T-helper 1 cell (primary cell): ENCODE measurements around the gene METTL14.
A peak's percentile ranks its signal among the peaks of the same experiment; 100 is the strongest.
"Not testable (repeated sequence)": the region's sequence is repeated elsewhere in the genome, so short reads cannot be mapped to it uniquely, and the experiment has no call there.

Experiments
- DNase-seq, 5 donors: peaks; one replicate each; pipeline ENCODE4 v3.0.0-alpha.2; 2012 to 2020
- total RNA-seq, 4 donors: gene quantifications; one replicate each; lab custom pipeline; 2026; lab: John Stamatoyannopoulos, UW

METTL14 gene
- 30.3 to 44.3 (median 42.6) reads per million in 4 donors for total RNA-seq

DNA sequence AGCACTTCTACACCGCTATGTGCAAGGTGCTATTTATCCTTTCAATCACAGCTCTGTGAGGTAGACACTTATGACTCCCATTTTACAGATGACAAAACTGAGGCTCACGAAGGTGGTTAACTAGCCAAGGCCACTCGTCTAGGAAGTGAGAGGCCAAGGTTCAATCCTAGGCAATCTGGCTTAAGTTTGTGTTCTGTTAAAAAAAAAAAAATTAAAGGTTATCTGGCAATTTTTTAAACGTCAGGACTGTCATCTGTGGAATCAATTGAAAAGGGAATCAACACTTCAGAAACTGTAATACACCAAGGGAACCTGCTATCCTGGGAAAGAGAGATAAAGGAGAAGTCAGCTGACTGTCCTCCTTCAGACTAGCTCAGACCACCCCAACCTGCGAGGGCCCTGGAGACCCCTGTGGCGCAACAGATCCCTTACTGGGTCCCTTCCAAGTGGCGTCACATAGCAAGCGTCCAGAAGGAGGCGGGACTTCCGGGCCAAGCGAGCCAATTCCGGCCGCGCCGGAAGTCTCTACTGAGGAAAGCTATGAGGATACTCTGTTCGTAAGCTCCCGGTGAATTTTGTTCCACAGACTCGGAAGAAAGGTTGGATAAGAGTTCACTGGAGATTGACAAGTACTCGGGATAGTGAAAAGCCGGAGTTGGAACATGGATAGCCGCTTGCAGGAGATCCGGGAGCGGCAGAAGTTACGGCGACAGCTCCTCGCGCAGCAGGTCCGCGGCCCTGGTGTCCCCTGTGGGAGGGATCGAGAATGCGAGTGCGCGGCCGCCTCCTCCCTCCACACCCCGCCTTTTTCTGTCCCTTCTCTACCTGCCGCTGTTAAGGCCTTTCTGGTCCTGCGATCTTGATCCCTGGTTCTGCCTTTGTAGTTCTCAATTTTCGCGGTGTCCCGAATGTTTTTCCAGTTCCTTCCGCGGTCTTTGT is at the start of gene METTL14:
Gene METTL14, plus strand, starts transcription at position 520 of the 939 bp plus-strand sequence. Its CDS starts 143 bp downstream, at position 663.
- DNase-seq: peak; percentile 65 to 88 (median 74)

DNA sequence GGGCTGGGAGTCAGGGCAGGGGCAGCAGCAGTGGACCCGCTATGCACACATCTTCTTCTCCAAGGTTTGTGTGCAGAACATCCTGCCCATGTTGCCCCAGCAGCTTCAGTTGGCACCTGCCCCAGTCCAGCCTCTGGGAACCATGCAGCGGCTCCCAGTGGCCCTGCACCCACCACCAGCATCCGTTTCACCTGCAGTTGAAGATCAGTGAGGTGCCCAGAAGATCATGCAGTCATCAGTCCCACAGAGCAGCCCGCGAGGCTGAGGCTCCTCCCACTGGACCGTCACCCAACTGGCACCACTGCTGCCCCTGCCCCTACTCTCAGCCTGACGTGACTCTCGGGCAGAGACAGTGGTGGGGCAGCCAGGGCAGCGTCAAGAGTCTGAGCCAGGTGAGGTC is 49.1 kb upstream of the METTL14 start:
- DNase-seq: not testable (repeated sequence)

DNA sequence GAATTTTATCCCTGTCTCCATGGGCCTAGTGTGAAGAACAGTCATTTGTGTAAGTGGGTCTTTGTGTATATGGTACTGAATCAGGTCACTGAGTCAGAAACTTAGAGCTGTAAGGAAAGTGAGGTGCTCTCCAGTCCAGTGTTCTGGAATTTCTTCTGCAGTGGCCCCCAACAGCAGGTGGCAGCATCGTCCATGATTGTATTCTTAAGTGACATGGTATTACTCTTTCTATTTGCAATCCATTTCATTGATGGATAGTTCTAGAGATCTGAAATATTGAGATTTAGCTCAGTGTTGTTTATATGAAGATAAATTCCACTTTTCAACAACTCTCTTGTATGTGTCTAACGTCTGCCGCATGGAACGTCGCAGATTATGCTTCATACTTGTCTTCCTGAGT is 20.5 kb upstream of the METTL14 start:
- not testable (repeated sequence) for DNase-seq

DNA sequence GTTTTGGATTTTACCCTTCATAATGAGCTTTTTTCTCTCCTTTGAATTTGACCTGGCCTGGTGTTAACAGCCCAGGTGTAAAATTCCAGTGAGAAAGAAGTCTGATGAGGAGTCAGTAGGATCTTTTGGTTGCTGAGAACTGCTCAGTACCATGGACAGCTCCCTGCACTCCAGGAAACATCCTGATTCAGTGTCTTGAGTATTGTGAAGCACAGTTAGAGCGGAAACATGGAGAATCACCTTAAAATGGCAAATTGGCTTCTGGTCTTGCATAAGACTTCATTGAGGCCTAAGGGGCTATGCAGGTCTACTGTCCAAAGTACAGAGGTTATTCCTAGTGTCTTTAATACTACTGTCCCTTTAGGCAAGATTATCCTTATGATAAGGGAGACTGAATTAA is 16.0 kb upstream of the METTL14 start:
- DNase-seq: peak in 4 of 5 donors; percentile 12 to 47 (median 28)

DNA sequence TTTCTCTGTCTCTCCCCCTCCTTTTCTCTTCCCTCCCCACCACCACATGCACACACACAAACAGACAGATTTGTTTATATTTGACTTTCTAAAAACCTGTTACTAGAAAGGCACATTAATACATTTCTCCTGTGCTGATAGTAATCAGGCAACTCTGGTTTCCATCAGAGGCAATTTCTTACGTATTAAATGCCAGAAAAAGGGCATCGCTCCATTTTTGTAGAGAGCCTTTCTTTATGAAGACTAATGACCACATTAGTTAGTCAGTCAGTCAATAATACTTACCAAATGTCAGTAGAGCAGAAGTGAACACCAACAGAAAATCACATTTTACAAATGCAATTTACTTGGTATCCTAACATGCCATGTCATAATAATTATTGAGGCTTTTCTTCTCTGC is 14.2 kb upstream of the METTL14 start:
- DNase-seq: not testable (repeated sequence)

DNA sequence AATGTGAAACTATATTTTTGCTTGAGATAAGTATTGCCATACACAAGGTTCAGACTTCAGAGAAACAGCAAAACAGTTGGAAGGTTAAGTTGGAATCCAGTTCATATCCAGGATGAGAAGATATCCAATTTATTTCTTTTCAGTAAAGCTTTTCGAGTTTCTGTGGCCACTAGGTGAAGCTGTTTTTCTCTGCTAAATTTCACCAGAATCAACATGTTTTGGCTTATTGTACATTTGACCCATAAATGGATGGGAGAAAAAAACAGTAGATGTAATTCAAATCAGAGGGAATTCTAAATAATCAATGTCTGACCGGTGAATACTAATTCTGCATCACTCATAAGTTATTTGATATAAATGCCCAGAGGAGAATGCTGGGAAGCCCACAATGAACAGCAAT is 9.1 kb upstream of the METTL14 start:
- DNase-seq: no peak

DNA sequence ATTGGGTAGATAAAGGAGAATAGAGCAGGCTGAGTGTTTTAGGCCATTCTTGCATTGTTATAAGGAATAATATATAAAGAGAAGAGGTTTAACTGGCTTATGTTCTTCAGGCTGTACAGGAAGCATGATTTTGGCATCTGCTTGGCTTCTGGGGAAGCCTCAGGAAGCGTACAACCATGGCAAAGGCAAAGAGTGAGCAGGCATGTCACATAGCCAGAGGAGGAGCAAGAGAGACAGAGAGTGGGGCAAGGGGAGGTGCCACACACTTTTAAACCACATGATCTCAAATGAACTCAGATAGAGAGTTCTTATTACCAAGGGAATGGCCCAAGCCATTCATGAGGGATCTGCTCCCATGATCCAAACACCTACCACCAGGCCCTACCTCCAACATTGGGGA is 4.4 kb upstream of the METTL14 start:
- no peak for DNase-seq

DNA sequence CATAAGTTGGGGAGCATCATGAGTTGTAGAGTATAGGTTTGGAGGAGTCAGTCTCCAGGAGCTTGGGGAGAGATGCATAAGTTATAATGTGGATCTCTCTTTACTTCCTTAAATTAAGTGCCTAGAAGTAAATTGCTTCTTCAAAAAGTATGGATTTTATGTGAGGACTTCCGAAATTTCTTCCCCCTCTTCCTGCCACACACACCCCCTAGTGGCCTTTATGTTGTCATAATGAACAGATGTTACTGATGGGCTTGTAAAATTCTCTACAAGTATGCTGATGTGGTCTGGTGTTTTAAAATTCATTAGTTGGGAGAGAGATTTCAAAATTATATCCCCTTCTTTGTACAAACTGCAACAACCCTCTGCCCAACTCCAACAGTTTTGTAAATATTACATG is 2.3 kb upstream of the METTL14 start:
- no peak for DNase-seq

DNA sequence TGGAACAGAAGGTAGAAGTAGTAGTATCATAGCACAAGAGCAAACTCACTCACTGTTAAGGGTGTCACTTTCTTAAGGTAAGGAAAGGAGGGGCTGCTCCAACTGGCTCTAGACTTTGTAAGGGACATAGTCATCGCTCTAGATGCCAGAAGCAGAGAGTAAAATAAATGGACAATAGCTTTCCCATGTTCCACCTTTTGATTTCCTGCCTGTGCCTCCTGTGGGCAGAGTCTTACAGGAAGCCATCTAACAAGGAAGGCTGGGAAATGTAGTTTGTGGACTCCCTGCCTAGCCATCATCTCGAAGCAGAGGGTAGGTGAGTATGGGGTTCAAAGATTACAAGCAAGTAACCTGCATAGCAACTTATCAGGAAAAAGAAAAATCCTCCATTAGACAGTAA is 1.7 kb upstream of the METTL14 start:
- DNase-seq: no peak

DNA sequence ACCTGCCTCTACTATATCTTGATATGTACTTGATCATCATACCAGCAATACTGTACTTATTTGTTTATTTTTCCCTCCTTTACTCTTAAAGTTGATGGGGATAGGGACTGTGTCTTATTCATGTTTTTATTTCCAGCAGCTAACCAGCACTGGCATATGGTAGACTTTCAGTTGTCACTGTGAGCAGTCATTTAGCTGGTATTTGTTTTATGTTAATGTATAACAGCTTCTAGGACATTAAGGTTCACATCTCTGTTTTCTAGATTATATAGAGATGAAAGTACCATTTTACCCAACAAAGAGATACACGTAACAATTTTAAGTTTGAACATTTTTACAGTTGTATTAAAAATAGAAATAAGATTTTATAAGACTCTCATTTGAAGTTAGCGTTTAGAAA is 17.9 kb downstream of the METTL14 start:
- no peak for DNase-seq

DNA sequence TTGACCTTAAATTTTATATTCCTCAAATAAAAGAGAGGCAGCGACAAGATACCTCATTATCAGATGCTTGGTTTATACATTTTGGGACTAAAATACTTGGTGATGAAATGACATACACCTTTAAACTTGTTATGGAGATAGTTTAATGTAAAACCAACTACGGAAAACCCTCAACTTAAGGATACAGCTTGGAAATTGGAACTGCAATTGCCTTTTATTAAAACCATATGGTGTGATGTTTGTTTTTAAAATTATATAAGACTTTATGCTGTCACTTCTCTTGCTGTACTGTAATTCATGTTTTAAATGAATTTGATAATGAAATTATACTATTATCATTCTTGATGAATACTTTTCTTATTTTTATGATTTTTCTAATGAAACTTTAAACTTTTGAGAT is 25.9 kb downstream of the METTL14 start:
- DNase-seq: no peak

DNA sequence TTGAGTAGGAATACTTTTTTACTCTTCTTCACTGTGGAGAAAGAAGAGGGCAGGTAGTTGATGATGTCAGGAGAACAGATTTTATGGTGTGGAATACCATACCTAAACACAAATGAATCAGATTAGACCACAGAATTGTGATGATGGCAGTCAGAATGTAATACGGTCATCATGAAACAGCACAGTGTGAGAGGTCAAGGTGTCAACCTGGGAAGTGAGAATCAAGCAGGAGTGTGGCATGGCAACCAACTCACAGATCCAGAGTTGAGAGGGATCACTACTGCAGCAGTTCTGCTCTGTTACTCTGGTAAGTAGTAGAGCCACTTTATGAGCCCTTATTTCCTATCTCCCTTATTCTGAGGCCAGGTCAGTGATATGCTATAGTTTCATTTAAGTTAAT is 27.7 kb downstream of the METTL14 start:
- DNase-seq: no peak

DNA sequence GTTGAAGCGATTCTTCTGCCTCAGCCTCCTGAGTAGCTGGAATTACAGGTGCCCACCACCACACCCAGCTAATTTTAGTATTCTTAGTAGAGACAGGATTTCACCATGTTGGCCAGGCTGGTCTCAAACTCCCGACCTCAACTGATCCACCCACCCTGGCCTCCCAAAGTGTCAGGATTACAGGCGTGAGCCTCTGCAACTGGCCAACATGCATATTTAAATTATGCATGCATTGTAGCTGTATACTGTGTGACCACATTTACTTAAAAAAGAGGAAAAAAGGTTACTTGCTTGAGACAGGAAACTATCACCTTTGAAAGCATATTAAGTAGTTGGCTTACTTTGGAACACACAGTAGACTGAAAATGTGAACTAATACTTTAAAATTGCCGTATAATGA is 29.5 kb downstream of the METTL14 start:
- no peak for DNase-seq

DNA sequence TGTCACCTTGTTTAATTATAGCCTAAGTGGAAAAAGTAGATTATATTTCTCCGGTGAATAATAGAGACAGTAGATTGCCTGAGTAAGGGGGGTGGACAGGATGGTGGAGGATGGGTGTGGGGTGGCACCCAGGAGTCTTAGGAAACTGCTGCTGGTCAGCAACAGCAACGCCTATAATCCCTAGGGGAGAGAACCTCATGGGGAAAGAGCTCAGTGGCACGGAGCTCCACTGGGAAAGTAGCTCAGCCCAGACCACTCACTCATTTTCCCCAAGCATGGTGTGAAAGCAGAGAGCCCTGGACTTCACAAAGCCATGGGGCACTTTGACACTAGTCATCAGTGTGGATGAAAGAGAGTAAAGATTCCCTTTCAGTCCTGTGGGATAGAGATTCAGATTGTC is 31.1 kb downstream of the METTL14 start:
- DNase-seq: no peak

DNA sequence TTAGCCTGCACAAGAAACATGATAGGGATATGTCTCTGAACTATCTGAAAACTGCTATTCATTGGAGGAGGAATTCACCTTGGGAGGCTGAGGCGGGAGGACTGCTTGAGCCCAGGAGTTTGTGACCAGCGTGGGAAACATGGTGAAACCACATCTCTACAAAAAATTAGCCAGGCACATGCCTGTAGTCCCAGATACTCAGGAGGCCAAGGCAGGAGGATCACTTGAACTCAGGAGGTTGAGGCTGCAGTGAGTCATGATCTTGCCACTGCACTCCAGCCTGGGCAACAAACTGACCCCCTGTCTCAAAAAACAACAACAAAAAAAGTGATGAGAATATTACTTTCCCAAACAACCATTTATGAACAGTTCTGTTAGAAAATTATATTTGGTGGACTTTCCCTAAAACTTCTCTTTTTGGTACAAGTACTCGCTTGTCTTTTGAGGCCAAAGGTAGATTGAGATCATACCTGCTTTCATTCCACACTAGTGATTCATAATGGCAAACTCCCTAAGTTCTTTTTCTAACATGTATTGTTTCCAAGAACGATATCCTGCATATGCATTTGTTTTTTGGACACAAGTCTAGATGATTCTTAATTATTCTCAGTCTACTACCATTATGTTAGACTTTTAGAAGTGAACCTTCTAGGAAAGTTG is 33.4 kb downstream of the METTL14 start:
- DNase-seq: no peak

DNA sequence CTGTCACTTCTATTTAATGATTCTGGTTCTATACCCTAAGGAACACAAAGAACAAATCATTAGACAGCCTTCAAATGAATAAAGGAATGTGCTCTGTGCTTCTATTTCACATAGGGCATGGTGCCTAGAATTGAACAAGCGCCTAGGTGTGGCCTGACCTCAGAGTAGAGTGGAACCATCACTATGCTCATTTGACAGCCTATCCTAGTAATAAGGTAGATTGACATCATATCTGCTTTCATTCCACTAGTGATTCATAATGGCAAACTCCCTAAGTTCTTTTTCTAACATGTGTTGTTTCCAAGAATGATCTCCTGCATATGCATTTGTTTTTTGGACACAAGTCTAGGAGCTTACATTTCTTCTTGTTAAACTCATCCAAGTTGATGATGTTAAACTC is 36.6 kb downstream of the METTL14 start:
- DNase-seq: no peak

DNA sequence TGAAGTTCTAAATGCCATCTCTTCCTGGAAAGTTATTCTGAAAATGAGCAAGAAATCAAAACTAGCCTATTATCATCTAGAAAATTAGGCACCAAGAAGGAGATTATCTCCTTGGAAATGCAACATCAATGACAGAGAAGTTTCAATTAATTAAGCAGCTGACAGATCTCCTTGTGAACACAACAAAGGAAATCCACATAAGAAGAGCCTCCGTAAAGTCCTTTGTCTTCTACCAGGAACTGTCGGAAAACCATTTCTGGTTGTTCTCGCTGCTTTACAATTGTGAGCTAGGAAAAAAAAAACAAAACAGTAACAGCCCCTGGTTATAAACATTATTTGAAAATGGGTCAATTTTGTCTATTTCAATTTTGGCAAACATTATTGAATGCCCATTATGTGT is 38.2 kb downstream of the METTL14 start:
- DNase-seq: no peak

DNA sequence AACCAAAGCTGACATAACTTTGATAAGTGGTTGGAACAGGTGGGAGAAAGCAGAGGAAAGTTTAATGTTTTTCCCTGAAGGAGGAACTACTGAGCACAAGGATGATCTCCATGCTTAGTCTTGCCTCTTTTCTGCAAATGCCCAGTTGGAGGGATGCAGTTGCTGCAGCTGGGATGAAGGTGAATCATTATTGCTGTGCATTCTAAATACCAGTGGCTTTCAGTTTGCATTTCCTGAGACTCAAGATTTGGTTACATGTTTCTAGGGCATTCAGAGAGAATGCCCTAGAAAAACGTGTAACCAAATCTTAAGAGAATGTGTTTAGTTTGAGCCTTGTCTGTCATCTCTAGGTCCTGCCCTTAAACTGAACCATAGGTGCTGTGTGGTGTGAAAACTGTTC is 42.2 kb downstream of the METTL14 start:
- no peak for DNase-seq

DNA sequence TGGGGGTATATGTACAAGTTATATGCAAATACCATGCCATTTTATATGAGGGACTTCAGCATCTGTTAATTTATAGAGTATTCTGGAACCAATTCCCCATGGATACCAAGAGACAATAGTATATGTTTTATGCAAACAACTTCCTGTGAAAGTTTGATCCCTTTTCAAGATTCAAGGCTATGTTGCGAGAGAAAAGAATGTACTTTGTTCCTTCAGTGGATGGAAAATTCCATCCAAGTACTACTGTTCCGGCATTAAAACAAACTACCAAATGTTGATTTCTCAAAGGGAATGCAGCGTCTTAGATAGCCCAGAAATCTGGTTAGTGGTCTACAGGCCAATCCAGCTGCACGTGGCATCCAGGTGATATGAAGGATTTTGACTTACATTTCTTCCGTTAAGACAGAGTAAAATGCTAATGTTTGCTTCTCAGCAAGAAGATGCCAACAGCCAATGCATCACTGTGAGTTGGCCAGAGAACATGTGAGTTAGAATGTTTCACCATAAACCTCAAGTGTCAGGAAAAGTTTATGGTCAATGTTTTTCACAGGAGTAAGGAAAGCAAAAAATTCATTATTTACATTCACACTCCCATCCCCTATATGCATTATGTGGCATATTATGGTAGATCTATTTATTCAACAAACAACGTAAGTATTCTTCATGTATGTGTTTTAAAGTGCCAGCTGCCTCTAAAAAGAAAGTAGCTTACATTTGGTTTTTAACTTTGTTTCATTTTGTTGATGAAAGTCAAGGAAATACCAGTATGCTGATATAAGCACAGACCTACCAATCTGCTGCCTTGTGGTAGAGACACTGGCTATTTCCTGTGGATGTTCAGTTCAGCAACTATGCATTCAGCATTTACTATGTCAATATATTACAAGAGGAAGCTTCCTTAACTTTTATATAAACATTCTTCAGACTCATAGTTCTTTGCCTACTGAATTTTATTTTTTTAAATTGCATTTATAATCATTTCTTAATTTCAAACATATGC is 44.4 kb downstream of the METTL14 start:
- peak in 2 of 5 donors; percentile 1 to 43 for DNase-seq

DNA sequence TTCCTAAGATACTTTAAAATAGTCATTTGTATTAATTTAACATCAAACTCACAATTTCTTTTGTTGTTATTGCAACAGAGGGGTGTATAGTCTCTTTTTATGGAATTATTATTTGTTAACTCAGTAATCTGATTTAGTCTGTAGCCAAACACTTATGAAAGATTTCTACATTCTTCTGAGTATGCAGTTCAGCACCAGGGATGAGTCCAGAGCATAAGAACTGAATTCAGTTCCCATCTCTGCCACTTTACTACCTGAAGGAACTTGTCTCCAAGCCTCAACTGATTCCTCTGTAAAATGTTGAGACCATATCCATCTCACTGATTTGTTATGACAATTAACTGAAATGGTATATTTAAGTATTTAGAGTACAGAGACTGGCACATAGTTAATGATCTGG is 45.5 kb downstream of the METTL14 start:
- no peak for DNase-seq

DNA sequence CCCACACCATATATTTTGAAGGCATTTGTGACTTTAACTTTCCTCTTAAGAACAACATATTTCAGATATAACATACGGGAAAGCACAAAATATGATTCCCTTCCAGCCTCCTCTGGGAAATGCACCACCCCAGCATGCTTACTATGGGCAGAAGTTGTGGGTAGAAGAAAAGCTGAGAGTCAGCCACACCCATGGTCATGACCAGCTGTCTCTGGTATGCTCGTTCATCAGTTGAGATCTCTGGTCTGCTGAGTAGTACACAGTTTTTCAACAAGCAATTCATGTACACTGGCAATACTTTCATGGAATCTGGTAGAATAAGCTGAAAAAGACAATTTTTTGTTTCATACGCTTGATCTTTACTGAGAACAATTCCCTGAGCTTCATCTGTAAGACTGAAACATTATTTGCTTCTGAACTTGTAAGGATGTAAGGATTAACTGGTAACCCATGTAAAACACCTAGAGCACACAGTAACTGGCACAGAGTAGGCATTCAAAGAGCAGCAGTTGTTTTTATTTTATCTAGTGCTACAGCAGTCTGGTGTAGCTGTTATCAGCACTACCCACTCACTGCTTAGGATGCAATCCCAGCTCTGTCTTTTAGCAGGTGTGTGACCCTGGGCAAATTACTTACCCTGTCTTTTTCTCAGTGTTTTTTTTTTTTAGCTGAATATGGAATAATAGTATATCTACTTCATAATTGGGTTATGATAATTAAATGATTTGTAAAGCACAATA is 47.6 kb downstream of the METTL14 start:
- no peak for DNase-seq
